Small intestine (tissue), 7 donors: ENCODE measurements around the gene PTGDR2. TPM values are rescaled to one million over a fixed set of nuclear protein-coding genes. Genes with fewer than 3 reads are reported as not detected.

ENCODE experiments used
- DNase-seq, 2 donors: peaks; one replicate each; pipeline versions ENCODE4 v3.0.0 to v3.0.0-alpha.2; 2013
- FAIRE-seq: peaks from 2 replicates; lab custom pipeline; 2012; peaks lifted over from hg19 to GRCh38; lab: Jason Lieb, UNC
- H3K27ac ChIP-seq, 3 donors: one replicate each; pipeline ENCODE4 v1.5.1; 2013; ENCODE audit warnings: low read length in 2 of 3, mild to moderate bottlenecking in 2 of 3, control low read depth in 1 of 3, inconsistent platforms in 1 of 3, low read depth in 1 of 3, moderate library complexity in 1 of 3
- H3K27me3 ChIP-seq, 3 donors: one replicate each; pipeline ENCODE4 v1.6.1; 2013; ENCODE audit warnings: low read length in 3 of 3, inconsistent platforms in 1 of 3; ENCODE audit not compliant: control insufficient read depth in 3 of 3, insufficient read depth in 3 of 3
- H3K36me3 ChIP-seq, 3 donors: one replicate each; pipeline ENCODE4 v1.6.1; 2013; ENCODE audit warnings: low read length in 3 of 3, inconsistent platforms in 1 of 3, low read depth in 1 of 3, mild to moderate bottlenecking in 1 of 3, moderate library complexity in 1 of 3; ENCODE audit not compliant: control insufficient read depth in 3 of 3, insufficient read depth in 2 of 3
- H3K4me1 ChIP-seq, 3 donors: one replicate each; pipeline ENCODE4 v1.6.1; 2013; ENCODE audit warnings: low read length in 2 of 3, inconsistent platforms in 1 of 3, low read depth in 1 of 3, mild to moderate bottlenecking in 1 of 3, moderate library complexity in 1 of 3; ENCODE audit not compliant: control insufficient read depth in 3 of 3, insufficient read depth in 2 of 3
- H3K4me3 ChIP-seq, 3 donors: one replicate each; pipeline ENCODE4 v1.5.1; 2013; ENCODE audit warnings: low read length in 3 of 3, control low read depth in 1 of 3, inconsistent platforms in 1 of 3, low read depth in 1 of 3, mild to moderate bottlenecking in 1 of 3, moderate library complexity in 1 of 3
- H3K9me3 ChIP-seq, 2 donors: one replicate each; pipeline ENCODE4 v1.6.1; 2013; ENCODE audit warnings: low read depth in 1 of 2, low read length in 1 of 2; ENCODE audit not compliant: control insufficient read depth in 2 of 2, insufficient read depth in 1 of 2
- WGBS, 3 donors: extraction: QIAGEN DNeasy Blood & Tissue Kit; methylation state at CpG; one replicate each; pipeline ENCODE4 v1.1.7; 2013; 5-methylcytosine and 5-hydroxymethylcytosine counted together
- polyA plus RNA-seq, 4 donors: library from polyadenylated mRNA; stranded (reverse) in 3 of 4; unstranded in 1 of 4; fragments of 200-250 nt in 3 of 4; fragments of 120-200 nt in 1 of 4; gene quantifications; one replicate each; pipeline versions ENCODE4 v1.2.1 to v1.2.3, GENCODE V29; 2013
- donor health status: healthy with polysubstance abuse.
- donor health status: control.
- donor health status: control.
- donor health status: Bipolar disorder and iron deficiency.
- donor health status: healthy.

PTGDR2 gene
- polyA plus RNA-seq, 4 donors = 0.45 to 4.5 (median 3.4) TPM

DNA sequence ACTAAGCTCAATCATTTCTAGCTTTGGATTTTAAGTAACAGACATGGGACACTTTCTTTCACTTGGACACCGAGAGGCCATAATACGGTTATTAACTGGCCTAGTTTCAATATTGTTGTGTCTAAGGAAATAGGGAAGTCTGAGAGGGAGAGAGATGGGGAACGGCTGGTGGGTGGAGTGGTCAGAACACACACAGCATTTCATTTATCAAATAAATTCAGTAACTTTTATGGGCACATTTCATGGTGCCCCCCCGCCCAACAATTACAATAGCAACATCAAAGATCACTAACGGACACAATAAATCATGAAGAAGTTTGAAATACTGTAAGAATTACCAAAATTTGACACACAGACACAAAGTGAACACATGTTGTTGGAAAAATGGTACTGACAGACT lies 39.9 kb upstream of the PTGDR2 start:
- Histone ChIP-seq H3K9me3 (no peaks in the 10 kb centered on the region), H3K27ac (no peak overlapping the region), H3K4me1 (no peaks in the 10 kb centered on the region), H3K36me3 (peaks cover 17 to 47% (median 32%) of the 10 kb centered on the region in 3 donors), H3K4me3 (no peak overlapping the region), H3K27me3 (no peaks in the 10 kb centered on the region)
- 71 to 91% (median 86%) methylated on average over 5 of the region's 5 CpGs for WGBS, 3 donors
- DNase-seq = no peak
- FAIRE-seq = no peak

DNA sequence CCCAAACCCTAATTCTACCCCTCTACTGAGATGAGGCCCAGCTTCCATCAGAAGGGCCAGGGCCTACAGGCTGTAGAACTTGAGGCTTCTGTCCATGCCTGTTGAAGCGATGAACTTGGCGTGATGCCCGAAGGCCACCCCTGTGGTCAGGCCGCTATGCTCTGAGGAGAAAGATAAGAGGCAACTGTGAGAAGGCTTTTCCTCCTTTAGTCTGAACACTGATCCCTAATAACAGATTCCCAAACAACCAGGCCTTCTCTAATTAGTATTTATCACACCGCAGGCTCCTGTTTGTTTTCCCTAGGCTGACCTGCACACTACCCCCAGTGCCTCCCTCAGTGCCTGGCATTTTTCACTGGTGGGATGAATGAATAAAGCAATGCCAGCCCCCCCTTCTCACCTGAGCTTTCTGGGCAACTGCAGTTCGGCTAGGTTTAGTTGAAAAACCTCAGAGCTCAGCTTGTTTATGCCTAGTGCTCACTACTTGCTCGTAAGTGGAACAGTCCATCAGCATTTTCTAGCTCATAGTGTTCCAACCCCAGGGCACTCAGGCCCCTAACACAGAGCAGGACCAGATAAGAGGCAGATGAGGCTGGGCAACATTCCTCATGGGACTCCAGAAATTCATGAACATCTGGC lies 35.5 kb upstream of the PTGDR2 start:
- H3K4me1 ChIP-seq = peaks cover 0 to 3% (median 0%) of the 10 kb centered on the region in 3 donors
- FAIRE-seq (no peak), DNase-seq (no peak)
- 77 to 92% (median 77%) methylated on average over 7 of the region's 7 CpGs for WGBS, 3 donors
- H3K27ac ChIP-seq = no peak overlapping the region
- no peak overlapping the region for H3K4me3 ChIP-seq
- peaks cover 5 to 42% (median 11%) of the 10 kb centered on the region in 3 donors for H3K36me3 ChIP-seq
- no peaks in the 10 kb centered on the region for H3K9me3 ChIP-seq
- no peaks in the 10 kb centered on the region for H3K27me3 ChIP-seq

DNA sequence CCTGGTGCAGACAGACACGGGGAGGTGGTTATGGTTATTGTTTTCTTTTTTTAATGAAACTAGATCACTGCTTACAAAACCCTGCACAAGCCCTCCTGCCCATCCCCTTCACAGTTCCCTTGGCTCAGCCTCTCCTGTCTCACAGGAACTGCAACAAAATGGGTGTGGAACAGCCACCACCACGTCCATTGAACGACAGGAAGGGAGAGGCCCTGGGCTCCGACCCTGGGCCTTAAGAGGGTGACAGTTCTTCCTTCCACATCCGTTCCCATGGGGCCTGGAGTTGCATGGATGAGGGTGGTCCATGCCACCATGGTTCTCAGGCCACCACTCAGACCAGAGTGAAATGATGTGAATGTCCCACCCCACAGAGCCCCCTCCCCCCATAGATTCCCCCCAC lies 34.9 kb upstream of the PTGDR2 start:
- WGBS, 3 donors = 60 to 72% (median 65%) methylated on average over 5 of the region's 5 CpGs
- no peak for DNase-seq
- no peak for FAIRE-seq
- H3K27ac ChIP-seq = no peak overlapping the region
- no peaks in the 10 kb centered on the region for H3K9me3 ChIP-seq
- no peaks in the 10 kb centered on the region for H3K27me3 ChIP-seq
- peaks cover 3 to 40% (median 9%) of the 10 kb centered on the region in 3 donors for H3K36me3 ChIP-seq
- no peak overlapping the region for H3K4me3 ChIP-seq
- H3K4me1 ChIP-seq = peaks cover 0 to 3% (median 0%) of the 10 kb centered on the region in 3 donors

- Histone ChIP-seq H3K4me1 (peaks cover 0 to 3% (median 0%) of the 10 kb centered on the region in 3 donors), H3K4me3 (no peak overlapping the region), H3K36me3 (peaks cover under 1 to 40% (median 5%) of the 10 kb centered on the region in 3 donors), H3K27ac (no peak overlapping the region), H3K9me3 (no peaks in the 10 kb centered on the region), H3K27me3 (no peaks in the 10 kb centered on the region)
- no peak for FAIRE-seq
- 44 to 54% (median 49%) methylated on average over 6 of the region's 6 CpGs for WGBS, 3 donors
- DNase-seq = peak in 1 of 2 donors; percentile 42
These were observed 34.1 kb upstream of the PTGDR2 start for GRCh38 chr11:60889869-60890311.

DNA sequence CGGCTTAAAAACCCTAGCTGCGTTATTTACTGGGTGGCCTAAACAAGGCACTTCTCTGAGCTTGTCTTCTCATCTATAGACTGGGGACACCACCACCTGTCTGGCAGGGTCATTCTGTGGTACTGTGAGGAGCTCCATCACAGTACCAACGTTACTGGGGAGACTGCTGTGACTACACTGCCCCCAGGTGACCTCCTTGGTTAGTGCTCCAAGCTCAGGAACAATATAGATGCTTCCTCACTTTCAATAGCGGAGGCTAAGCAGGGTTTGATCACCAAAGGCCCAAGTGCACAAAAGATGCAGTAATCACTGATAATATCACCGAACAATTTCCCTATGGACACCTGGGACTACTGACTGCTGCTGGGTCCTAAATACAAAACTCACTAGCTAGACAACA lies 31.8 kb upstream of the PTGDR2 start:
- no peaks in the 10 kb centered on the region for H3K27me3 ChIP-seq
- DNase-seq = peak; percentile 69 to 79
- WGBS, 3 donors = 18 to 52% (median 49%) methylated on average over 5 of the region's 5 CpGs

GRCh38 chr11:60880643-60881282 lies 25.0 kb upstream of the PTGDR2 start:
- Histone ChIP-seq H3K27me3 (no peaks in the 10 kb centered on the region), H3K27ac (no peak overlapping the region), H3K36me3 (peaks cover 0 to 12% (median 5%) of the 10 kb centered on the region in 3 donors), H3K9me3 (no peaks in the 10 kb centered on the region), H3K4me1 (peaks cover 0 to 5% (median 0%) of the 10 kb centered on the region in 3 donors), H3K4me3 (no peak overlapping the region)
- DNase-seq (no peak), FAIRE-seq (no peak)
- WGBS, 3 donors = 72 to 87% (median 74%) methylated on average over 8 of the region's 8 CpGs

More for the DNA sequence above, 31.8 kb upstream of the PTGDR2 start:
- H3K36me3 ChIP-seq = peaks cover 0 to 30% (median 4%) of the 10 kb centered on the region in 3 donors
- no peaks in the 10 kb centered on the region for H3K9me3 ChIP-seq
- no peak overlapping the region for H3K27ac ChIP-seq
- peaks cover 0 to 3% (median 0%) of the 10 kb centered on the region in 3 donors for H3K4me1 ChIP-seq
- no peak for FAIRE-seq
- H3K4me3 ChIP-seq = no peak overlapping the region

- Histone ChIP-seq H3K9me3 (no peaks in the 10 kb centered on the region), H3K4me1 (peaks cover 0 to 12% (median 0%) of the 10 kb centered on the region in 3 donors), H3K4me3 (no peak overlapping the region), H3K27me3 (no peaks in the 10 kb centered on the region), H3K27ac (no peak overlapping the region), H3K36me3 (peaks cover 0 to 16% (median 5%) of the 10 kb centered on the region in 3 donors)
- 80 to 88% (median 85%) methylated on average over 5 of the region's 5 CpGs for WGBS, 3 donors
- DNase-seq (no peak), FAIRE-seq (no peak)
These were observed 24.3 kb upstream of the PTGDR2 start for GRCh38 chr11:60879971-60880588.

GRCh38 chr11:60879104-60879503 lies 23.4 kb upstream of the PTGDR2 start:
- H3K27ac ChIP-seq = peak overlapping the region in 1 of 3 donors; percentile 8
- 89 to 92% (median 90%) methylated on average over 1 of the region's 1 CpG for WGBS, 3 donors
- H3K9me3 ChIP-seq = no peaks in the 10 kb centered on the region
- no peak for DNase-seq
- peaks cover 0 to 13% (median 0%) of the 10 kb centered on the region in 3 donors for H3K4me1 ChIP-seq
- no peak for FAIRE-seq
- H3K36me3 ChIP-seq = peaks cover 0 to 22% (median 5%) of the 10 kb centered on the region in 3 donors
- no peaks in the 10 kb centered on the region for H3K27me3 ChIP-seq
- no peak overlapping the region for H3K4me3 ChIP-seq
